ENCODE data around the gene TRPC4AP. TPM values are rescaled to one million over a fixed set of nuclear protein-coding genes. Genes with fewer than 3 reads are reported as not detected.
"Not testable (repeated sequence)": the region's sequence is repeated elsewhere in the genome, so short reads cannot be mapped to it uniquely, and the experiment has no call there.

TRPC4AP gene
- total and polyA plus RNA-seq, 2 donors = 24.6 to 57.3 TPM

GRCh38 chr20:35055445-35056276 is 36.9 kb downstream of the TRPC4AP start:
- 97% methylated on average over 9 of the region's 9 CpGs for WGBS
- H3K36me3 ChIP-seq (ENCODE audit: control insufficient read depth in 2 of 2, insufficient read depth in 2 of 2, low read length in 1 of 2) = peaks cover 13 to 38% of the 10 kb centered on the region in 2 donors

GRCh38 chr20:35054814-35055213 is 37.8 kb downstream of the TRPC4AP start:
- H3K9me3 ChIP-seq (ENCODE audit: control insufficient read depth in 2 of 2, insufficient read depth in 1 of 2, low read length in 1 of 2) = no peaks in the 10 kb centered on the region
- WGBS = 97% methylated on average over 2 of the region's 2 CpGs
- H3K4me1 ChIP-seq (ENCODE audit: control insufficient read depth in 2 of 2, insufficient read depth in 2 of 2, low read length in 2 of 2) = no peaks in the 10 kb centered on the region
- H3K27ac ChIP-seq (ENCODE audit: low read depth in 1 of 2, low read length in 1 of 2) = no peak overlapping the region
- no peak overlapping the region for H3K4me3 ChIP-seq (ENCODE audit: low read length in 2 of 2)
- DNase-seq (ENCODE audit: low read depth in 6 of 9, low spot score in 9 of 9) = no peak
- H3K36me3 ChIP-seq (ENCODE audit: control insufficient read depth in 2 of 2, insufficient read depth in 2 of 2, low read length in 1 of 2) = peaks cover 20 to 44% of the 10 kb centered on the region in 2 donors
- H3K27me3 ChIP-seq (ENCODE audit: control insufficient read depth in 2 of 2, insufficient read depth in 1 of 2, low read length in 1 of 2) = no peaks in the 10 kb centered on the region

More at GRCh38 chr20:35055445-35056276, 36.9 kb downstream of the TRPC4AP start:
- H3K27me3 ChIP-seq (ENCODE audit: control insufficient read depth in 2 of 2, insufficient read depth in 1 of 2, low read length in 1 of 2) = no peaks in the 10 kb centered on the region
- DNase-seq (ENCODE audit: low read depth in 6 of 9, low spot score in 9 of 9) = no peak
- H3K4me3 ChIP-seq (ENCODE audit: low read length in 2 of 2) = no peak overlapping the region
- H3K4me1 ChIP-seq (ENCODE audit: control insufficient read depth in 2 of 2, insufficient read depth in 2 of 2, low read length in 2 of 2) = no peaks in the 10 kb centered on the region
- no peak overlapping the region for H3K27ac ChIP-seq (ENCODE audit: low read depth in 1 of 2, low read length in 1 of 2)
- H3K9me3 ChIP-seq (ENCODE audit: control insufficient read depth in 2 of 2, insufficient read depth in 1 of 2, low read length in 1 of 2) = no peaks in the 10 kb centered on the region

GRCh38 chr20:35052616-35053015 is 40.0 kb downstream of the TRPC4AP start:
- H3K4me1 ChIP-seq (ENCODE audit: control insufficient read depth in 2 of 2, insufficient read depth in 2 of 2, low read length in 2 of 2); H3K4me3 ChIP-seq (ENCODE audit: low read length in 2 of 2); H3K27me3 ChIP-seq (ENCODE audit: control insufficient read depth in 2 of 2, insufficient read depth in 1 of 2, low read length in 1 of 2); DNase-seq (ENCODE audit: low read depth in 6 of 9, low spot score in 9 of 9); H3K27ac ChIP-seq (ENCODE audit: low read depth in 1 of 2, low read length in 1 of 2); H3K9me3 ChIP-seq (ENCODE audit: control insufficient read depth in 2 of 2, insufficient read depth in 1 of 2, low read length in 1 of 2): not testable (repeated sequence)
- WGBS = 97% methylated on average over 5 of the region's 5 CpGs
- H3K36me3 ChIP-seq (ENCODE audit: control insufficient read depth in 2 of 2, insufficient read depth in 2 of 2, low read length in 1 of 2) = peaks cover 41 to 58% of the 10 kb centered on the region in 2 donors

- no peak overlapping the region for H3K27ac ChIP-seq (ENCODE audit: low read depth in 1 of 2, low read length in 1 of 2)
- no peak overlapping the region for H3K4me3 ChIP-seq (ENCODE audit: low read length in 2 of 2)
- H3K27me3 ChIP-seq (ENCODE audit: control insufficient read depth in 2 of 2, insufficient read depth in 1 of 2, low read length in 1 of 2) = no peaks in the 10 kb centered on the region
- DNase-seq (ENCODE audit: low read depth in 6 of 9, low spot score in 9 of 9) = no peak
- H3K4me1 ChIP-seq (ENCODE audit: control insufficient read depth in 2 of 2, insufficient read depth in 2 of 2, low read length in 2 of 2) = no peaks in the 10 kb centered on the region
- peaks cover 46 to 61% of the 10 kb centered on the region in 2 donors for H3K36me3 ChIP-seq (ENCODE audit: control insufficient read depth in 2 of 2, insufficient read depth in 2 of 2, low read length in 1 of 2)
- no peaks in the 10 kb centered on the region for H3K9me3 ChIP-seq (ENCODE audit: control insufficient read depth in 2 of 2, insufficient read depth in 1 of 2, low read length in 1 of 2)
- WGBS = 98% methylated on average over 5 of the region's 5 CpGs
Measured at GRCh38 chr20:35049776-35050352, 42.7 kb downstream of the TRPC4AP start.

- Histone ChIP-seq H3K27ac (ENCODE audit: low read depth in 1 of 2, low read length in 1 of 2) (no peak overlapping the region), H3K27me3 (ENCODE audit: control insufficient read depth in 2 of 2, insufficient read depth in 1 of 2, low read length in 1 of 2) (no peaks in the 10 kb centered on the region), H3K36me3 (ENCODE audit: control insufficient read depth in 2 of 2, insufficient read depth in 2 of 2, low read length in 1 of 2) (peaks cover 51 to 60% of the 10 kb centered on the region in 2 donors), H3K4me1 (ENCODE audit: control insufficient read depth in 2 of 2, insufficient read depth in 2 of 2, low read length in 2 of 2) (no peaks in the 10 kb centered on the region), H3K4me3 (ENCODE audit: low read length in 2 of 2) (no peak overlapping the region), H3K9me3 (ENCODE audit: control insufficient read depth in 2 of 2, insufficient read depth in 1 of 2, low read length in 1 of 2) (no peaks in the 10 kb centered on the region)
- no peak for DNase-seq (ENCODE audit: low read depth in 6 of 9, low spot score in 9 of 9)
- WGBS = 98% methylated on average over 1 of the region's 1 CpG
Measured at GRCh38 chr20:35048739-35049138, 43.9 kb downstream of the TRPC4AP start.

- Histone ChIP-seq H3K4me1 (ENCODE audit: control insufficient read depth in 2 of 2, insufficient read depth in 2 of 2, low read length in 2 of 2) (no peaks in the 10 kb centered on the region), H3K9me3 (ENCODE audit: control insufficient read depth in 2 of 2, insufficient read depth in 1 of 2, low read length in 1 of 2) (no peaks in the 10 kb centered on the region), H3K27ac (ENCODE audit: low read depth in 1 of 2, low read length in 1 of 2) (no peak overlapping the region), H3K4me3 (ENCODE audit: low read length in 2 of 2) (no peak overlapping the region), H3K27me3 (ENCODE audit: control insufficient read depth in 2 of 2, insufficient read depth in 1 of 2, low read length in 1 of 2) (no peaks in the 10 kb centered on the region), H3K36me3 (ENCODE audit: control insufficient read depth in 2 of 2, insufficient read depth in 2 of 2, low read length in 1 of 2) (peaks cover 25 to 64% of the 10 kb centered on the region in 2 donors)
- no peak for DNase-seq (ENCODE audit: low read depth in 6 of 9, low spot score in 9 of 9)
Measured at GRCh38 chr20:35042268-35042667, 50.3 kb downstream of the TRPC4AP start.

- WGBS = 98% methylated on average over 6 of the region's 6 CpGs
- Histone ChIP-seq H3K27me3 (ENCODE audit: control insufficient read depth in 2 of 2, insufficient read depth in 1 of 2, low read length in 1 of 2) (no peaks in the 10 kb centered on the region), H3K9me3 (ENCODE audit: control insufficient read depth in 2 of 2, insufficient read depth in 1 of 2, low read length in 1 of 2) (no peaks in the 10 kb centered on the region), H3K27ac (ENCODE audit: low read depth in 1 of 2, low read length in 1 of 2) (no peak overlapping the region), H3K4me1 (ENCODE audit: control insufficient read depth in 2 of 2, insufficient read depth in 2 of 2, low read length in 2 of 2) (no peaks in the 10 kb centered on the region), H3K4me3 (ENCODE audit: low read length in 2 of 2) (no peak overlapping the region), H3K36me3 (ENCODE audit: control insufficient read depth in 2 of 2, insufficient read depth in 2 of 2, low read length in 1 of 2) (peaks cover 23 to 56% of the 10 kb centered on the region in 2 donors)
- DNase-seq (ENCODE audit: low read depth in 6 of 9, low spot score in 9 of 9) = no peak
Measured at GRCh38 chr20:35040646-35041045, 52.0 kb downstream of the TRPC4AP start.

- Histone ChIP-seq H3K9me3 (ENCODE audit: control insufficient read depth in 2 of 2, insufficient read depth in 1 of 2, low read length in 1 of 2) (no peaks in the 10 kb centered on the region), H3K4me3 (ENCODE audit: low read length in 2 of 2) (no peak overlapping the region), H3K4me1 (ENCODE audit: control insufficient read depth in 2 of 2, insufficient read depth in 2 of 2, low read length in 2 of 2) (no peaks in the 10 kb centered on the region), H3K27me3 (ENCODE audit: control insufficient read depth in 2 of 2, insufficient read depth in 1 of 2, low read length in 1 of 2) (no peaks in the 10 kb centered on the region), H3K27ac (ENCODE audit: low read depth in 1 of 2, low read length in 1 of 2) (no peak overlapping the region), H3K36me3 (ENCODE audit: control insufficient read depth in 2 of 2, insufficient read depth in 2 of 2, low read length in 1 of 2) (peaks cover 25 to 54% of the 10 kb centered on the region in 2 donors)
- DNase-seq (ENCODE audit: low read depth in 6 of 9, low spot score in 9 of 9) = no peak
- 97% methylated on average over 9 of the region's 9 CpGs for WGBS
Measured at GRCh38 chr20:35039846-35040489, 52.6 kb downstream of the TRPC4AP start.

GRCh38 chr20:35039146-35039545 is 53.5 kb downstream of the TRPC4AP start:
- H3K36me3 ChIP-seq (ENCODE audit: control insufficient read depth in 2 of 2, insufficient read depth in 2 of 2, low read length in 1 of 2) = peaks cover 27 to 56% of the 10 kb centered on the region in 2 donors
- H3K4me3 ChIP-seq (ENCODE audit: low read length in 2 of 2) = no peak overlapping the region
- WGBS = 98% methylated on average over 1 of the region's 1 CpG
- DNase-seq (ENCODE audit: low read depth in 6 of 9, low spot score in 9 of 9) = no peak
- H3K4me1 ChIP-seq (ENCODE audit: control insufficient read depth in 2 of 2, insufficient read depth in 2 of 2, low read length in 2 of 2) = no peaks in the 10 kb centered on the region
- no peaks in the 10 kb centered on the region for H3K9me3 ChIP-seq (ENCODE audit: control insufficient read depth in 2 of 2, insufficient read depth in 1 of 2, low read length in 1 of 2)
- H3K27ac ChIP-seq (ENCODE audit: low read depth in 1 of 2, low read length in 1 of 2) = no peak overlapping the region
- H3K27me3 ChIP-seq (ENCODE audit: control insufficient read depth in 2 of 2, insufficient read depth in 1 of 2, low read length in 1 of 2) = no peaks in the 10 kb centered on the region

Measured in thymus (tissue), 11 donors.